Mesothelial cell of epicardium (in vitro differentiated cells): ENCODE results near the gene CNTN6. TPM values are rescaled to one million over a fixed set of nuclear protein-coding genes. Genes with fewer than 3 reads are reported as not detected.

Experiments used
- DNase-seq, 2 experiments: peaks; one replicate each; pipeline ENCODE4 v3.0.0; 2021; ENCODE audit warnings: low spot score in 2 of 2; ENCODE audit not compliant: unreplicated experiment in 2 of 2
- H3K27ac Mint-ChIP-seq: 2 replicates; pipeline ENCODE4 v1.8.0; 2021; ENCODE audit warnings: mixed read lengths
- H3K27me3 Mint-ChIP-seq: 2 replicates; pipeline ENCODE4 v1.8.0; 2021; ENCODE audit warnings: low read depth, mixed read lengths
- H3K36me3 Mint-ChIP-seq: 2 replicates; pipeline ENCODE4 v1.8.0; 2021; ENCODE audit warnings: mixed read lengths
- H3K4me1 Mint-ChIP-seq: 2 replicates; pipeline ENCODE4 v1.8.0; 2021; ENCODE audit warnings: mixed read lengths
- H3K4me3 Mint-ChIP-seq: 2 replicates; pipeline ENCODE4 v1.8.0; 2021; ENCODE audit warnings: mild to moderate bottlenecking, moderate library complexity, mixed read lengths
- H3K9me3 Mint-ChIP-seq: 2 replicates; pipeline ENCODE4 v1.8.0; 2021; ENCODE audit warnings: mixed read lengths
- CTCF ChIP-seq: fragments of 200-600 bp; sonication (generic); IDR thresholded peaks from one replicate; pipeline ENCODE4 v1.5.0; 2021; ENCODE audit warnings: antibody characterized with exemption; ENCODE audit not compliant: unreplicated experiment
- total RNA-seq: library from RNA; stranded (reverse); gene quantifications from 3 replicates; pipeline ENCODE4 v1.2.1, GENCODE V29; 2021

CNTN6 gene
- total RNA-seq, 1 donor from 2014 or later, result 15.4 TPM

DNA sequence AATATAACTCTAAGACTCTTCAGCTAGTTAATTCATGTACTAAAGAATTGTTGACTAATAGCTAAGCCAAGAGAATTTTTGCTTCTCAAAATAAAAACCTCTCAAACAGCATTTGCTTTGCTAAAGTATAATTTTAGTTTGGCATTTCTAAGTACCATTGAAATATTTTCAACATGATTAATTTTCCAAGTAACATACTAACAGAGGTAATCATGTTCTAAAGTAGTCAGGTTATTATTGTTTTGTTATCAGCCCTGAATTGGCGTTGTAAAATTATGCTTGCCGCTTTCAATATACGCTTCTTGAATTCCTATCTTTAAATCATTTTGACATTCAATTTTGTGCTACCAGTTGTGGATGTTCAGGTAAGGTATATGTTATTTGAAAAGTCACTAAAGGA is 134.3 kb downstream of the CNTN6 start:
- Mint-ChIP-seq H3K27me3 (no peaks in the 10 kb centered on the region), H3K36me3 (peaks cover 12% of the 10 kb centered on the region), H3K9me3 (peaks cover 12% of the 10 kb centered on the region), H3K27ac (no peak overlapping the region), H3K4me3 (no peak overlapping the region), H3K4me1 (peaks cover 9% of the 10 kb centered on the region)
- no peak for TF ChIP-seq CTCF
- DNase-seq, result no peak

DNA sequence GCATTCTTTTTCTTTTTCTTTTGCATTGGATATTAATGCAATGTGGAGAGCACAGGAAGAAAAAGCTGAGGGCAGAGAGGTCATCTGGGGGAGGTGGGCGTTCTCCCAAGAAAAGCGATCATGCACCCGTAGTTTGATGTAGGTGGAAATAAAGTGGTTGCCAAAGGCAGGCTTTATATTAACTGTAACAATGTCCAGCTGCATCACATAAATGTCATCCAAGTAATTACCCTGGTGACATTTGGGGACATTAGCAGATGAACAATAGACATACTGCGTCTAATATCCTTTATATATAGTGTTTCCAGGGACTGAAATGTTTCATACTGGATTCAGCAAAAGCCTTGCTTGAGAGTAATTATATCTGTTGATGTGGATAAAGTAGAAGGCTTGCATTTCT is 135.5 kb downstream of the CNTN6 start:
- no peak for TF ChIP-seq CTCF
- DNase-seq, result no peak
- Mint-ChIP-seq H3K9me3 (peaks cover 12% of the 10 kb centered on the region), H3K36me3 (peaks cover 14% of the 10 kb centered on the region), H3K27ac (no peak overlapping the region), H3K4me3 (no peak overlapping the region), H3K4me1 (peaks cover 7% of the 10 kb centered on the region), H3K27me3 (no peaks in the 10 kb centered on the region)

DNA sequence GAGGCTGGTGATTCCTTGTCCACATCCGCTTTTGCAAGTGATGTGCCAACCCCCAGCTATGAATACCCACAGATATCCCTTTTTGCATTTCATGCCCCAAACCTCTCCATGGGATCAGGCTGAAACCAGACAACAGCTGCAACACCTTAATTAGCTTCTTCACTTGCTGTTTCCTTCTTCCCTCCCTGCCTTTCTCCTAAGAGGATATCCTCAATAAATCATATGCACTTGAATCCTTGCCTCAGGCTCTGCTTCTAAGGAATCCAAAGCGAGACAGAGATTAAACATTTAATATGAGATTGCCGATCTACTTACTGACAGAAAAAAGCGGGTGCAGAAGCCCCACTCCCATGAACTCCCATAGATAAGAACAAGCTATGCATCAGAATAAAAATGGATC is 138.1 kb downstream of the CNTN6 start:
- no peak for TF ChIP-seq CTCF
- Mint-ChIP-seq H3K27me3 (no peaks in the 10 kb centered on the region), H3K4me3 (no peak overlapping the region), H3K27ac (no peak overlapping the region), H3K9me3 (peaks cover 12% of the 10 kb centered on the region), H3K4me1 (peaks cover 7% of the 10 kb centered on the region), H3K36me3 (peaks cover 11% of the 10 kb centered on the region)
- no peak for DNase-seq

DNA sequence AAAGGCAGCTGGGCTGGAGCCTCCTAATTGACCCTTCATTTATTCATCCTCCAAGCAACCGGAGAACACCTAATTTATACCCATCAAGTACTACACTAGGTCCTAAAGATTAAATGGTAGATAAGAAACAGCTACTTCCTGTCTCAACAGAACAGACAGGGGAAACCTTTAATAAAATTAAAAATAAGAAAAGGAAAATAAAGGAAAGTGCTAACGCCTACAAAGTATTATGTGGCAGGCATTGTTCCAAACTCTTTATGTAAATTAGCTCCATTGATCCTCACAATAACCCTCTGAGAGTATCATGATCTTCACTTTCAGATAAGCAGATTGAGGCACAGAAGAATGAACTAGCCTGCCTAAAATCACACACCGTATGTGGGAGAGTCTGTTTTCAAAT is 139.5 kb downstream of the CNTN6 start:
- Mint-ChIP-seq H3K4me1 (peaks cover 2% of the 10 kb centered on the region), H3K27me3 (no peaks in the 10 kb centered on the region), H3K9me3 (peaks cover 16% of the 10 kb centered on the region), H3K36me3 (peaks cover 17% of the 10 kb centered on the region), H3K27ac (no peak overlapping the region), H3K4me3 (no peak overlapping the region)
- no peak for TF ChIP-seq CTCF
- no peak for DNase-seq

- no peak overlapping the region for H3K4me3 Mint-ChIP-seq
- H3K36me3 Mint-ChIP-seq, result peaks cover 16% of the 10 kb centered on the region
Measured at GRCh38 chr3:1235526-1236120, 142.8 kb downstream of the CNTN6 start.

More at GRCh38 chr3:1235526-1236120, 142.8 kb downstream of the CNTN6 start:
- no peaks in the 10 kb centered on the region for H3K27me3 Mint-ChIP-seq
- no peak for DNase-seq
- peaks cover 33% of the 10 kb centered on the region for H3K9me3 Mint-ChIP-seq
- TF ChIP-seq CTCF, result no peak
- H3K4me1 Mint-ChIP-seq, result peaks cover 1% of the 10 kb centered on the region
- H3K27ac Mint-ChIP-seq, result no peak overlapping the region
